Nephron progenitor cell (in vitro differentiated cells): ENCODE results near the gene E2F1.

ENCODE experiments used
- DNase-seq: peaks from one replicate; pipeline ENCODE4 v3.0.0; 2021
- H3K27ac Mint-ChIP-seq: 2 replicates; pipeline ENCODE4 v1.8.0; 2021; ENCODE audit warnings: mild to moderate bottlenecking, moderate library complexity, mixed read lengths
- H3K27me3 Mint-ChIP-seq: 2 replicates; pipeline ENCODE4 v1.8.0; 2021; ENCODE audit warnings: mild to moderate bottlenecking, low read depth, mixed read lengths; ENCODE audit not compliant: poor library complexity
- H3K36me3 Mint-ChIP-seq: 2 replicates; pipeline ENCODE4 v1.8.0; 2021; ENCODE audit warnings: low read depth, mixed read lengths
- H3K4me1 Mint-ChIP-seq: 2 replicates; pipeline ENCODE4 v1.8.0; 2021; ENCODE audit warnings: mixed read lengths
- H3K4me3 Mint-ChIP-seq: 2 replicates; pipeline ENCODE4 v1.8.0; 2021; ENCODE audit warnings: mild to moderate bottlenecking, moderate library complexity, mixed read lengths
- H3K9me3 Mint-ChIP-seq: 2 replicates; pipeline ENCODE4 v1.8.0; 2021; ENCODE audit warnings: mild to moderate bottlenecking, moderate library complexity, mixed read lengths
- TF ChIP-seq, protein P1 (sequence below): fragments of 200-600 bp; sonication (generic); IDR thresholded peaks from 2 replicates; pipeline ENCODE4 v1.5.0; 2021; ENCODE audit warnings: antibody characterized with exemption

Gene E2F1

DNA sequence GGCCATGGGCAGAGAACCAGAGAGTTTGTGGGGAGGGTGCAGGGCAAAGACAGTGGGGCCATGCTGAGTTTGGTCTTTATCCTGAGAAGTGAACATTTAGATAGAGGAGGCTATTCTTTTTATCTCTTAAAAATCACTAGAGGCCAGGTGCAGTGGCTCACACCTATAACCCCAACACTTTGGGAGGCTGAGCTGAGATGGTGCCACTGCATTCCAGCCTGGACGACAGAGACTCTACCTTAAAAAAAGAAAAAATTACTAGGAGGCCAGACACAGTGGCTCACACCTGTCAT is 25.2 kb upstream of the E2F1 start:
- Mint-ChIP-seq H3K27ac (peak overlapping the region; percentile 47), H3K27me3 (peaks cover 4% of the 10 kb centered on the region), H3K4me3 (no peak overlapping the region), H3K36me3 (no peaks in the 10 kb centered on the region), H3K9me3 (no peaks in the 10 kb centered on the region), H3K4me1 (no peaks in the 10 kb centered on the region)
- DNase-seq, result no peak
- TF ChIP-seq, protein P1, sequence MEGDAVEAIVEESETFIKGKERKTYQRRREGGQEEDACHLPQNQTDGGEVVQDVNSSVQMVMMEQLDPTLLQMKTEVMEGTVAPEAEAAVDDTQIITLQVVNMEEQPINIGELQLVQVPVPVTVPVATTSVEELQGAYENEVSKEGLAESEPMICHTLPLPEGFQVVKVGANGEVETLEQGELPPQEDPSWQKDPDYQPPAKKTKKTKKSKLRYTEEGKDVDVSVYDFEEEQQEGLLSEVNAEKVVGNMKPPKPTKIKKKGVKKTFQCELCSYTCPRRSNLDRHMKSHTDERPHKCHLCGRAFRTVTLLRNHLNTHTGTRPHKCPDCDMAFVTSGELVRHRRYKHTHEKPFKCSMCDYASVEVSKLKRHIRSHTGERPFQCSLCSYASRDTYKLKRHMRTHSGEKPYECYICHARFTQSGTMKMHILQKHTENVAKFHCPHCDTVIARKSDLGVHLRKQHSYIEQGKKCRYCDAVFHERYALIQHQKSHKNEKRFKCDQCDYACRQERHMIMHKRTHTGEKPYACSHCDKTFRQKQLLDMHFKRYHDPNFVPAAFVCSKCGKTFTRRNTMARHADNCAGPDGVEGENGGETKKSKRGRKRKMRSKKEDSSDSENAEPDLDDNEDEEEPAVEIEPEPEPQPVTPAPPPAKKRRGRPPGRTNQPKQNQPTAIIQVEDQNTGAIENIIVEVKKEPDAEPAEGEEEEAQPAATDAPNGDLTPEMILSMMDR, result no peak

DNA sequence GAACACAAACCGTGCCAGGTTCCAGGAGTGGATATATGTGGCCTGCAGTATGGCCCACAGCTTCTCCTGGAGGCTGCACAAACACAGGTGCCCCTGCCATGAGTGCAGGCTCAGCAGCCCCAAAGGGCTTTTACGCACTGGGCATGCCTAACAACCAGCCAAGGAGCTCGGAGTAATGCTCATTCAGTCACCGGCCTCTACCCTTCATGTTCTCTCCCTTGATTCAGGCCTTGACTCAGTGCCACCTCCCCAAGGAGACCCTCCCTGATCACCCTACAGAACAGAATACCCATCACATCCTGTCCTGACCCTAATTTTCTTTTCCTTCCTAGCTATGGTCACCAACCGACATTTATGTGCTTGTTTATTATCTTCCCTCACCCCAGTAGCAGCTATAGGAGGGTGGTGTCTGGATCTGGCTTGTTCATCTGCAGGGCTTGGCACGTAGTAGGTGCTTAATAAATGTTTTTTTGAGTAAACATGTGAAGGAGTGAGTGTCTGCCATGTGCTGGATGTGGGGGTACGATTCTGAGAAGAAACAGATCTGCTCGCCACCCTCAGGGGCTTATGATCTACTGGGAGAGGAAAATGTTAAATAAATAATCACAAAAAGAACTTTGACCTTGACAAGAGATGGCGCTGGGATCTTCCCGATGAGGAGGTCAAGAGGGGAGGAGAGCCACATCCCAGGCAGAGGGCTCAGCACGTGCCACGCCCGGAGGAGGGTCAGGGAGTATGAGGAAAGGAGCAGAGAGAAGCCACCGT is 24.7 kb upstream of the E2F1 start:
- peaks cover 4% of the 10 kb centered on the region for H3K27me3 Mint-ChIP-seq
- no peak for DNase-seq
- H3K4me3 Mint-ChIP-seq, result no peak overlapping the region
- H3K9me3 Mint-ChIP-seq, result no peaks in the 10 kb centered on the region
- TF ChIP-seq, protein P1, result no peak
- H3K27ac Mint-ChIP-seq, result no peak overlapping the region
- no peaks in the 10 kb centered on the region for H3K36me3 Mint-ChIP-seq
- H3K4me1 Mint-ChIP-seq, result no peaks in the 10 kb centered on the region

DNA sequence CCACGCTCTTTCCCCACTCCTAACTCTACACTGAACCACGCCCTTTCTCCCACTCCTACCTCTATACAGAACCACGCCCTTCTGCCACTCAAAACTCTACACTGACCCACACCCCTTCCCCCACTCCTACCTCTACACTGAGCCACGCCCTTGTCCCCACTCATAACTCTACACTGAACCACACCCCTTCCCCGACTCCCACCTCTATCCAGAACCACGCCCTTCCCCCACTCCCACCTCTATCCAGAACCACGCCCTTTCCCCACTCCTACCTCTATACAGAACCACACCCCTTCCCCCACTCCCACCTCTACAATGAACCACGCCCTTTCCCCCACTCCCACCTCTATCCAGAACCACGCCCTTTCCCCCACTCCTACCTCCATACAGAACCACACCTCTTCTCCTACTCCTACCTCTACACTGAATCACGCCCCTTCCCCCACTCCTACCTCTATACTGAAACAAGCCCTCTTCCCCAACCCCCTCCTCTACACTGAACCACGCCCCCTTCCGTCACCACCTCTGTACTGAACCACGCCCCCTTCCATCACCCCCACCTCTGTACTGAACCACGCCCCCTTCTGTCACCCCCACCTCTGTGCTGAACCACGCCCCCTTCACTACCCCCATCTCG is 23.8 kb upstream of the E2F1 start:
- Mint-ChIP-seq H3K27me3 (peaks cover 4% of the 10 kb centered on the region), H3K4me1 (no peaks in the 10 kb centered on the region), H3K36me3 (no peaks in the 10 kb centered on the region), H3K9me3 (no peaks in the 10 kb centered on the region), H3K27ac (no peak overlapping the region), H3K4me3 (no peak overlapping the region)
- no peak for DNase-seq
- TF ChIP-seq, protein P1, result no peak

DNA sequence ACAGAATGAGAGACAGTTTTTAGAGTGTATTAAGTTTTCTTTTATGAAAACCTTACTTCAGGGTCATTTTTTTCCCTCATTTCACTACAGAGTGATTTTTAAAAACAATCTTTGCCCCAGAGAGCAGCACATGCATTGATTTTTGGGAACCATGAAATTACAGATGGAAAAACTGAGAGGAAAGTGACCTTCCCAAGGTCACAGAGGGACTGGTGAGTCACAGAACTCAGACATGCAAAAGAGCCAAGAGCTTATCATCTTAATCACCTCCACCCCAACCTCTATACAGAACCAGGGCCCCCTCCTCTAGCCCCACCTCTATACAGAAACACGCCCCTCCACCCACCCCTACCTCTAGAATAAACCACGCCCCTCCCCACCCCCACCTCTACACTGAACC is 23.2 kb upstream of the E2F1 start:
- DNase-seq, result no peak
- Mint-ChIP-seq H3K9me3 (peaks cover 2% of the 10 kb centered on the region), H3K36me3 (no peaks in the 10 kb centered on the region), H3K27ac (no peak overlapping the region), H3K4me3 (no peak overlapping the region), H3K27me3 (peaks cover 3% of the 10 kb centered on the region), H3K4me1 (no peaks in the 10 kb centered on the region)
- TF ChIP-seq, protein P1, result no peak

DNA sequence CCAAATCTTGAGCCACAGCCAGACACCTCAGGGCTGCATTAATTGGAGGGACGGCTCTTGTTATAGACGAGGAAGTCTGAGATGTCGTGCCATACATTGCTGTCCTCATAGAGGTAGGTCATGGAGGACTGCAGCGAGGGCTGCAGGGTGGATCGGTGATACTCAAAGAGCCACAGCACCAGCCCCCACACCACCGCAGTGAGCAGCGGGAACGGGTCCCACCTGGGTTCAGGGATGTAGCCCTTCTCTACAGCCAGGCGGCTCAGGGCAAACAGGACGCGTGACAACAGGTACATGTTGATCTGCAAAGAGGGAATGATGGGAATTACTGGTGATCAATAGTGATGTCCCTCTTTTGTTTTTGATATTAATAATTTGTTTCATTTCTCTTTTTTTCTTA is 21.5 kb upstream of the E2F1 start:
- H3K36me3 Mint-ChIP-seq, result no peaks in the 10 kb centered on the region
- no peak for DNase-seq
- H3K4me1 Mint-ChIP-seq, result no peaks in the 10 kb centered on the region
- H3K9me3 Mint-ChIP-seq, result peaks cover 14% of the 10 kb centered on the region
- no peaks in the 10 kb centered on the region for H3K27me3 Mint-ChIP-seq
- H3K27ac Mint-ChIP-seq, result no peak overlapping the region
- H3K4me3 Mint-ChIP-seq, result no peak overlapping the region
- TF ChIP-seq, protein P1, result no peak
